ENCODE measurements around the gene SEPTIN14. TPM values are rescaled to one million over a fixed set of nuclear protein-coding genes. Genes with fewer than 3 reads are reported as not detected.
"Not testable (repeated sequence)": the region's sequence is repeated elsewhere in the genome, so short reads cannot be mapped to it uniquely, and the experiment has no call there.

The SEPTIN14 gene
- total RNA-seq, 1 donor = not detected

GRCh38 chr7:55792048-55792447 is 70.5 kb downstream of the SEPTIN14 start:
- H3K4me3 ChIP-seq (ENCODE audit: insufficient read depth, low read length) = no peak overlapping the region
- H4K20me1 ChIP-seq (ENCODE audit: insufficient read depth, low read length) = no peaks in the 10 kb centered on the region
- H3K4me1 ChIP-seq (ENCODE audit: insufficient read depth, low read length) = no peaks in the 10 kb centered on the region
- DNase-seq (ENCODE audit: insufficient read length, low spot score, missing footprints) = no peak
- H3K79me2 ChIP-seq (ENCODE audit: insufficient read depth, low read length) = no peaks in the 10 kb centered on the region
- H3K27ac ChIP-seq (ENCODE audit: low read depth, low read length) = no peak overlapping the region
- no peaks in the 10 kb centered on the region for H3K9me3 ChIP-seq (ENCODE audit: low read depth, low read length)
- no peaks in the 10 kb centered on the region for H3K36me3 ChIP-seq (ENCODE audit: insufficient read depth, low read length)
- no peak for TF ChIP-seq CTCF (IDR thresholded peaks at IDR 0.05; ENCODE audit: extremely low read depth, low read depth, low read length)
- H3K4me2 ChIP-seq (ENCODE audit: insufficient read depth, low read length) = no peak overlapping the region
- H3K27me3 ChIP-seq (ENCODE audit: insufficient read depth, low read length) = no peaks in the 10 kb centered on the region
- H2AFZ ChIP-seq (ENCODE audit: low read length) = no peak overlapping the region

- Histone ChIP-seq H3K79me2 (ENCODE audit: insufficient read depth, low read length) (no peaks in the 10 kb centered on the region), H3K27ac (ENCODE audit: low read depth, low read length) (no peak overlapping the region), H2AFZ (ENCODE audit: low read length) (no peak overlapping the region), H3K4me1 (ENCODE audit: insufficient read depth, low read length) (no peaks in the 10 kb centered on the region), H3K4me2 (ENCODE audit: insufficient read depth, low read length) (no peak overlapping the region), H3K36me3 (ENCODE audit: insufficient read depth, low read length) (no peaks in the 10 kb centered on the region), H4K20me1 (ENCODE audit: insufficient read depth, low read length) (no peaks in the 10 kb centered on the region), H3K9me3 (ENCODE audit: low read depth, low read length) (no peaks in the 10 kb centered on the region), H3K27me3 (ENCODE audit: insufficient read depth, low read length) (no peaks in the 10 kb centered on the region), H3K4me3 (ENCODE audit: insufficient read depth, low read length) (no peak overlapping the region)
- no peak for DNase-seq (ENCODE audit: insufficient read length, low spot score, missing footprints)
- no peak for TF ChIP-seq CTCF (IDR thresholded peaks at IDR 0.05; ENCODE audit: extremely low read depth, low read depth, low read length)
Observed at GRCh38 chr7:55787796-55788195, 74.8 kb downstream of the SEPTIN14 start.

GRCh38 chr7:55786901-55787300 is 75.7 kb downstream of the SEPTIN14 start:
- Histone ChIP-seq H3K36me3 (ENCODE audit: insufficient read depth, low read length) (no peaks in the 10 kb centered on the region), H3K4me3 (ENCODE audit: insufficient read depth, low read length) (no peak overlapping the region), H3K4me1 (ENCODE audit: insufficient read depth, low read length) (no peaks in the 10 kb centered on the region), H3K79me2 (ENCODE audit: insufficient read depth, low read length) (no peaks in the 10 kb centered on the region), H3K27ac (ENCODE audit: low read depth, low read length) (no peak overlapping the region), H2AFZ (ENCODE audit: low read length) (no peak overlapping the region), H3K9me3 (ENCODE audit: low read depth, low read length) (no peaks in the 10 kb centered on the region), H3K27me3 (ENCODE audit: insufficient read depth, low read length) (no peaks in the 10 kb centered on the region), H4K20me1 (ENCODE audit: insufficient read depth, low read length) (no peaks in the 10 kb centered on the region), H3K4me2 (ENCODE audit: insufficient read depth, low read length) (no peak overlapping the region)
- no peak for DNase-seq (ENCODE audit: insufficient read length, low spot score, missing footprints)
- TF ChIP-seq CTCF (IDR thresholded peaks at IDR 0.05; ENCODE audit: extremely low read depth, low read depth, low read length) = no peak

- not testable (repeated sequence) for H3K4me2 ChIP-seq (ENCODE audit: insufficient read depth, low read length); H3K79me2 ChIP-seq (ENCODE audit: insufficient read depth, low read length); H3K27ac ChIP-seq (ENCODE audit: low read depth, low read length); H3K36me3 ChIP-seq (ENCODE audit: insufficient read depth, low read length); H3K9me3 ChIP-seq (ENCODE audit: low read depth, low read length); H3K27me3 ChIP-seq (ENCODE audit: insufficient read depth, low read length); DNase-seq (ENCODE audit: insufficient read length, low spot score, missing footprints); H4K20me1 ChIP-seq (ENCODE audit: insufficient read depth, low read length); H3K4me3 ChIP-seq (ENCODE audit: insufficient read depth, low read length); H2AFZ ChIP-seq (ENCODE audit: low read length); H3K4me1 ChIP-seq (ENCODE audit: insufficient read depth, low read length)
Observed at GRCh38 chr7:55785444-55785843, 77.1 kb downstream of the SEPTIN14 start.
